Measurements from ENCODE around the gene ZNF343.

The ZNF343 gene

GRCh38 chr20:2521369-2522305 is 12.9 kb upstream of the ZNF343 start:
- no peak overlapping the region for H3K4me3 ChIP-seq
- no peaks in the 10 kb centered on the region for H3K9me3 ChIP-seq
- H3K27ac ChIP-seq = no peak overlapping the region
- H4K20me1 ChIP-seq = no peaks in the 10 kb centered on the region
- no peak overlapping the region for H3K4me2 ChIP-seq
- peaks cover 21% of the 10 kb centered on the region for H3K4me1 ChIP-seq
- H3K36me3 ChIP-seq = no peaks in the 10 kb centered on the region
- TF ChIP-seq Cebpa-rat (IDR thresholded peaks at IDR 0.05) = no peak
- H3K9ac ChIP-seq = no peak overlapping the region
- no peaks in the 10 kb centered on the region for H3K27me3 ChIP-seq

- H4K20me1 ChIP-seq = no peaks in the 10 kb centered on the region
Observed at GRCh38 chr20:2520617-2521016, 11.9 kb upstream of the ZNF343 start.

GRCh38 chr20:2519115-2519809 is 10.5 kb upstream of the ZNF343 start:
- no peak overlapping the region for H3K4me3 ChIP-seq
- no peaks in the 10 kb centered on the region for H3K9me3 ChIP-seq
- H4K20me1 ChIP-seq = no peaks in the 10 kb centered on the region
- no peak overlapping the region for H3K4me2 ChIP-seq
- H3K4me1 ChIP-seq = peaks cover 18% of the 10 kb centered on the region
- no peak overlapping the region for H3K9ac ChIP-seq
- H3K36me3 ChIP-seq = no peaks in the 10 kb centered on the region
- H3K27ac ChIP-seq = no peak overlapping the region
- no peak for TF ChIP-seq Cebpa-rat (IDR thresholded peaks at IDR 0.05)
- no peaks in the 10 kb centered on the region for H3K27me3 ChIP-seq

More at GRCh38 chr20:2520617-2521016, 11.9 kb upstream of the ZNF343 start:
- no peak overlapping the region for H3K9ac ChIP-seq
- H3K27ac ChIP-seq = no peak overlapping the region
- H3K36me3 ChIP-seq = no peaks in the 10 kb centered on the region
- no peaks in the 10 kb centered on the region for H3K27me3 ChIP-seq
- H3K4me3 ChIP-seq = no peak overlapping the region
- H3K9me3 ChIP-seq = no peaks in the 10 kb centered on the region
- H3K4me1 ChIP-seq = peaks cover 19% of the 10 kb centered on the region
- TF ChIP-seq Cebpa-rat (IDR thresholded peaks at IDR 0.05) = no peak
- no peak overlapping the region for H3K4me2 ChIP-seq

- no peak overlapping the region for H3K4me3 ChIP-seq
- no peaks in the 10 kb centered on the region for H4K20me1 ChIP-seq
- no peak for TF ChIP-seq Cebpa-rat (IDR thresholded peaks at IDR 0.05)
- no peak overlapping the region for H3K9ac ChIP-seq
- H3K4me2 ChIP-seq = no peak overlapping the region
- H3K4me1 ChIP-seq = peaks cover 13% of the 10 kb centered on the region
- H3K27ac ChIP-seq = no peak overlapping the region
- no peaks in the 10 kb centered on the region for H3K36me3 ChIP-seq
- no peaks in the 10 kb centered on the region for H3K9me3 ChIP-seq
- no peaks in the 10 kb centered on the region for H3K27me3 ChIP-seq
Observed at GRCh38 chr20:2518558-2518957, 9.8 kb upstream of the ZNF343 start.

- Histone ChIP-seq H3K9me3 (no peaks in the 10 kb centered on the region), H3K4me2 (no peak overlapping the region), H4K20me1 (no peaks in the 10 kb centered on the region), H3K4me3 (no peak overlapping the region), H3K9ac (no peak overlapping the region), H3K4me1 (peaks cover 13% of the 10 kb centered on the region), H3K36me3 (no peaks in the 10 kb centered on the region), H3K27me3 (no peaks in the 10 kb centered on the region), H3K27ac (no peak overlapping the region)
- no peak for TF ChIP-seq Cebpa-rat (IDR thresholded peaks at IDR 0.05)
Observed at GRCh38 chr20:2518096-2518495, 9.4 kb upstream of the ZNF343 start.

- Histone ChIP-seq H3K4me2 (no peak overlapping the region), H3K9ac (no peak overlapping the region), H3K9me3 (no peaks in the 10 kb centered on the region), H3K4me1 (peaks cover 13% of the 10 kb centered on the region), H4K20me1 (no peaks in the 10 kb centered on the region), H3K27ac (no peak overlapping the region), H3K36me3 (no peaks in the 10 kb centered on the region), H3K4me3 (no peak overlapping the region), H3K27me3 (no peaks in the 10 kb centered on the region)
- no peak for TF ChIP-seq Cebpa-rat (IDR thresholded peaks at IDR 0.05)
Observed at GRCh38 chr20:2516399-2516798, 7.7 kb upstream of the ZNF343 start.

- no peak for TF ChIP-seq Cebpa-rat (IDR thresholded peaks at IDR 0.05)
- H3K27me3 ChIP-seq = no peaks in the 10 kb centered on the region
- H3K27ac ChIP-seq = no peak overlapping the region
- no peaks in the 10 kb centered on the region for H3K9me3 ChIP-seq
- H3K4me2 ChIP-seq = no peak overlapping the region
- no peak overlapping the region for H3K4me3 ChIP-seq
- H4K20me1 ChIP-seq = no peaks in the 10 kb centered on the region
- no peak overlapping the region for H3K9ac ChIP-seq
- peaks cover 13% of the 10 kb centered on the region for H3K4me1 ChIP-seq
- H3K36me3 ChIP-seq = no peaks in the 10 kb centered on the region
Observed at GRCh38 chr20:2515203-2515602, 6.5 kb upstream of the ZNF343 start.

GRCh38 chr20:2509794-2510193 is 1.1 kb upstream of the ZNF343 start:
- H4K20me1 ChIP-seq = no peaks in the 10 kb centered on the region
- H3K27me3 ChIP-seq = no peaks in the 10 kb centered on the region
- H3K4me1 ChIP-seq = peaks cover 21% of the 10 kb centered on the region
- H3K4me3 ChIP-seq = no peak overlapping the region
- peak overlapping the region; percentile 97 for H3K4me2 ChIP-seq
- no peaks in the 10 kb centered on the region for H3K36me3 ChIP-seq
- TF ChIP-seq Cebpa-rat (IDR thresholded peaks at IDR 0.05) = no peak
- H3K9me3 ChIP-seq = no peaks in the 10 kb centered on the region
- no peak overlapping the region; the same call in 1 of the 2 replicates for H3K9ac ChIP-seq
- no peak overlapping the region for H3K27ac ChIP-seq

GRCh38 chr20:2509468-2509781 is 710 bp upstream of the ZNF343 start:
- Histone ChIP-seq H3K36me3 (no peaks in the 10 kb centered on the region), H3K4me2 (peak overlapping the region; percentile 97), H3K4me3 (peak overlapping the region; percentile 95), H3K9ac (peak overlapping the region; percentile 89), H3K9me3 (no peaks in the 10 kb centered on the region), H3K4me1 (peaks cover 18% of the 10 kb centered on the region), H4K20me1 (no peaks in the 10 kb centered on the region), H3K27me3 (no peaks in the 10 kb centered on the region), H3K27ac (peak overlapping the region; percentile 96)
- no peak for TF ChIP-seq Cebpa-rat (IDR thresholded peaks at IDR 0.05)
